ENCODE data around the gene APRT. TPM values are rescaled to one million over a fixed set of nuclear protein-coding genes. Genes with fewer than 3 reads are reported as not detected.

APRT gene
- polyA plus RNA-seq, 3 donors, result 123 to 307 (median 233) TPM

DNA sequence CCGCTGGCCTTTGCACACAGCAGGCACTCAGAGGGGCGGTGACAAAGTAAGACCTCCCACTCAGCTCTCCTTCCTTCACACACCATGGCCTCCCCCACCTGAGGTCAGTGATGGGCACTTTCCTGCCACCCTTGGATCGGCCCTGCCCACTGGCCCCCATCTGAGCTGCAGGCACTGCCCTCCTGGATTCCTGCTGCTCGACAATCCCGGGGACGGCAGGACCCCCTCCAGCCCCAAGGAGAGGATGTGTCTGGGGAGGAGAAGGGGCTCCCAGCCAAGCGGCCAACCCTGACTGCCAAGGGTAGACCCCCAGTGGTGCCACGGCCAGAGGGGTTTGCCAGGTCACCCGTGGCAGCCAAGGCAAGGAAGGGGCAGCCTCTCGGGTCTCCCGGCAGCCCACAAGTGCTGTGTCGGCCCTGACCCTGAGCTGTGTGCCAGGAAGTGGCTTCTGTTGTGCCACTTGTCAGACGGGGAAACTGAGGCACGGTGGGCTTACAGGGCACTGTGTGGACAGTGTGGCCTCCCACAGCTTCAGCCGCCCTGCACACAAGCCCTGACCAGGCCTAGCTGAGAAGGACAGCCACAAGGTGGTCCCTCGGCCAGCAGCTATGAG lies 49.4 kb downstream of the APRT start:
- H3K27ac Mint-ChIP-seq, result peak overlapping the region in 1 of 7 donors; percentile 32
- H3K79me2 ChIP-seq (ENCODE audit: insufficient read depth, low read length), result peaks cover 100% of the 10 kb centered on the region

DNA sequence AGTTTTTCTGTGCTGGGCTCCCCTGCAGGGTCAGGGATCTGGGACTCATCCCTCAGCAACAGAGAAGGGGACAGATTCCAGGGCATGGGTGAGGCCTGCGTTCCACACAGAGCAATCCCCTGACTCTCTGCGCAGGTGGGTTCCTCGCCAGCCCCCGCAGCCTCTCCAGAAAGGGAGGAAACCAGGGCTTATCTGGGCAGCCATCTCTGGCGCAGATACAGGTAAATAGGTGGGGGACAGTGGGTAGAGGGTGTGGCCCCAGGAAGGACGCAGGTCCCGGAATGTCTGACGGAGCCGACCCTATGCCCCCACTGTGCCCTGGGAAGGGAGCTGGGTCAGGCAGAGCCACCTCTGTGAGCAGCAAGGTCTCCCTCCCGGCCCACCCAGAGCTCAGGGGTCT lies 49.9 kb downstream of the APRT start:
- H3K4me3 Mint-ChIP-seq, result no peak overlapping the region
- no peaks in the 10 kb centered on the region for H3K9me3 ChIP-seq (replicated peaks in 1 of 2; ENCODE audit: control insufficient read depth in 1 of 2, insufficient read depth in 1 of 2, low read length in 2 of 2)
- H3K9me3 Mint-ChIP-seq, result peaks cover 0 to 1% (median 0%) of the 10 kb centered on the region in 7 donors
- H3K27ac ChIP-seq (ENCODE audit: low read depth in 1 of 2, low read length in 2 of 2), result no peak overlapping the region
- DNase-seq, result no peak
- peaks cover 30% of the 10 kb centered on the region for H3K4me1 Mint-ChIP-seq
- intact Hi-C loops (cut with micrococcal nuclease), result no loop called here
- 93% methylated on average over 10 of the region's 10 CpGs for WGBS (ENCODE audit: insufficient coverage)
- no peak overlapping the region for H3K4me2 ChIP-seq (replicated peaks; ENCODE audit: extremely low read depth, low read length, poor library complexity, severe bottlenecking)
- H4K20me1 ChIP-seq (ENCODE audit: insufficient read depth, low read length), result peaks cover 100% of the 10 kb centered on the region
- H3K36me3 Mint-ChIP-seq, result peaks cover 20 to 42% of the 10 kb centered on the region in 2 donors
- no peak overlapping the region for H3K4me3 ChIP-seq (replicated peaks in 1 of 3; ENCODE audit: low read depth in 2 of 3, low read length in 3 of 3)
- H3K9ac ChIP-seq (ENCODE audit: insufficient read depth, low read length, poor library complexity, severe bottlenecking), result no peak overlapping the region
- no peak overlapping the region for H3K27ac Mint-ChIP-seq
- TF ChIP-seq, protein P1, sequence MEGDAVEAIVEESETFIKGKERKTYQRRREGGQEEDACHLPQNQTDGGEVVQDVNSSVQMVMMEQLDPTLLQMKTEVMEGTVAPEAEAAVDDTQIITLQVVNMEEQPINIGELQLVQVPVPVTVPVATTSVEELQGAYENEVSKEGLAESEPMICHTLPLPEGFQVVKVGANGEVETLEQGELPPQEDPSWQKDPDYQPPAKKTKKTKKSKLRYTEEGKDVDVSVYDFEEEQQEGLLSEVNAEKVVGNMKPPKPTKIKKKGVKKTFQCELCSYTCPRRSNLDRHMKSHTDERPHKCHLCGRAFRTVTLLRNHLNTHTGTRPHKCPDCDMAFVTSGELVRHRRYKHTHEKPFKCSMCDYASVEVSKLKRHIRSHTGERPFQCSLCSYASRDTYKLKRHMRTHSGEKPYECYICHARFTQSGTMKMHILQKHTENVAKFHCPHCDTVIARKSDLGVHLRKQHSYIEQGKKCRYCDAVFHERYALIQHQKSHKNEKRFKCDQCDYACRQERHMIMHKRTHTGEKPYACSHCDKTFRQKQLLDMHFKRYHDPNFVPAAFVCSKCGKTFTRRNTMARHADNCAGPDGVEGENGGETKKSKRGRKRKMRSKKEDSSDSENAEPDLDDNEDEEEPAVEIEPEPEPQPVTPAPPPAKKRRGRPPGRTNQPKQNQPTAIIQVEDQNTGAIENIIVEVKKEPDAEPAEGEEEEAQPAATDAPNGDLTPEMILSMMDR (IDR thresholded peaks at IDR 0.05), result no peak
- no peak overlapping the region for H2AFZ ChIP-seq (ENCODE audit: insufficient read depth, low read depth, low read length, poor library complexity, severe bottlenecking)
- H3K4me1 ChIP-seq (ENCODE audit: control insufficient read depth in 1 of 2, insufficient read depth in 2 of 2, low read length in 2 of 2), result peaks cover 0 to 17% of the 10 kb centered on the region in 2 donors
- peaks cover 100% of the 10 kb centered on the region for H3K79me2 ChIP-seq (ENCODE audit: insufficient read depth, low read length)
- H3K36me3 ChIP-seq (replicated peaks in 1 of 2; ENCODE audit: control insufficient read depth in 1 of 2, insufficient read depth in 2 of 2, low read length in 2 of 2), result peaks cover 23 to 43% of the 10 kb centered on the region in 2 donors
- no peaks in the 10 kb centered on the region for H3K27me3 ChIP-seq (ENCODE audit: control insufficient read depth in 2 of 2, insufficient read depth in 2 of 2, low read length in 2 of 2)
- H3K27me3 Mint-ChIP-seq (ENCODE audit: low read depth in 3 of 3), result no peaks in the 10 kb centered on the region

More for the DNA sequence above, 49.4 kb downstream of the APRT start:
- Histone ChIP-seq H3K27ac (ENCODE audit: low read depth in 1 of 2, low read length in 2 of 2) (peak overlapping the region in 1 of 2 donors; percentile 38), H3K4me2 (replicated peaks; ENCODE audit: extremely low read depth, low read length, poor library complexity, severe bottlenecking) (no peak overlapping the region), H3K27me3 (ENCODE audit: control insufficient read depth in 2 of 2, insufficient read depth in 2 of 2, low read length in 2 of 2) (no peaks in the 10 kb centered on the region), H3K4me1 (ENCODE audit: control insufficient read depth in 1 of 2, insufficient read depth in 2 of 2, low read length in 2 of 2) (peaks cover 0 to 17% of the 10 kb centered on the region in 2 donors), H3K4me3 (replicated peaks in 1 of 3; ENCODE audit: low read depth in 2 of 3, low read length in 3 of 3) (no peak overlapping the region), H3K36me3 (replicated peaks in 1 of 2; ENCODE audit: control insufficient read depth in 1 of 2, insufficient read depth in 2 of 2, low read length in 2 of 2) (peaks cover 23 to 46% of the 10 kb centered on the region in 2 donors), H4K20me1 (ENCODE audit: insufficient read depth, low read length) (peaks cover 100% of the 10 kb centered on the region), H3K9ac (ENCODE audit: insufficient read depth, low read length, poor library complexity, severe bottlenecking) (no peak overlapping the region), H2AFZ (ENCODE audit: insufficient read depth, low read depth, low read length, poor library complexity, severe bottlenecking) (no peak overlapping the region), H3K9me3 (replicated peaks in 1 of 2; ENCODE audit: control insufficient read depth in 1 of 2, insufficient read depth in 1 of 2, low read length in 2 of 2) (no peaks in the 10 kb centered on the region)
- 87% methylated on average over 16 of the region's 16 CpGs for WGBS (ENCODE audit: insufficient coverage)
- Mint-ChIP-seq H3K9me3 (peaks cover 0 to 1% (median 0%) of the 10 kb centered on the region in 7 donors), H3K4me1 (peaks cover 31% of the 10 kb centered on the region), H3K36me3 (peaks cover 20 to 38% of the 10 kb centered on the region in 2 donors), H3K27me3 (ENCODE audit: low read depth in 3 of 3) (peaks cover 0 to 1% (median 0%) of the 10 kb centered on the region in 3 donors), H3K4me3 (no peak overlapping the region)
- TF ChIP-seq, protein P1 (IDR thresholded peaks at IDR 0.05), result no peak
- DNase-seq, result no peak
- intact Hi-C loops (cut with micrococcal nuclease), result no loop called here
